ENCODE results near the gene CLDN20.

DNA sequence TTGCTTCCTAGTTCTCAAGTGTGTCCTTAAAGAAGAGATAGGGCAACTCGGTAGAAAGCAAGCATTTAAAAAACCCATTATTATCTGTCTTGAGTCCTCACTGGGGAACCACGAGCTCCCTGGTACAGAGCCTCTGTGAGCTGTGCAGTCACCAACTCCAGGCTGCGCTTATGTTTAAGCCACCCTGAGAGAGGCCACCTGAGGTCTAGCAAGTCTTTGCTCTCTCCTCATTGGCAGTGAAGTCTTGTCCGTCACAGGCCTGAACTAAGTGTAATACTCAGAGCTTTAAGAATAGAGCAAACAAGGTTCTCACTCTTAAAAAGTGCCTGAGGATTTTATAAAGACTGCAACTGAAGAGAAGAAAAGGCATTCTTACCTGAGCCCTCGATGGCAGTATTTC is 3.9 kb upstream of the CLDN20 start:
- TF ChIP-seq EZH2 (IDR thresholded peaks at IDR 0.05; ENCODE audit: low read length, missing control alignments) (no peak), CTCF (conservative IDR thresholded peaks at IDR 0.05 in 1 of 2, IDR thresholded peaks at IDR 0.05 in 1 of 2; ENCODE audit: low read depth in 1 of 2, low read length in 2 of 2) (no peak)

Measured in fibroblast of lung (primary cell).